DLD1 (cell line): ENCODE results near the gene MAPRE2.
"Not testable (repeated sequence)": the region's sequence is repeated elsewhere in the genome, so short reads cannot be mapped to it uniquely, and the experiment has no call there.

Experiments used
- in situ Hi-C: cut with HindIII; loops from 2 replicates; pipeline ENCODE4 v1.10.0; 2017; ENCODE audit warnings: low sequenced_read_pairs

The MAPRE2 gene

GRCh38 chr18:35089382-35089781, 48.2 kb downstream of the MAPRE2 start:
- in situ Hi-C loops = no loop called here

- in situ Hi-C loops = no loop called here
Measured at GRCh38 chr18:35089891-35090550, 48.8 kb downstream of the MAPRE2 start.

GRCh38 chr18:35091841-35092240, 50.6 kb downstream of the MAPRE2 start:
- in situ Hi-C loops = no loop called here

- in situ Hi-C loops = no loop called here
Measured at GRCh38 chr18:35095983-35096676, 54.9 kb downstream of the MAPRE2 start.

- in situ Hi-C loops = no loop called here
Measured at GRCh38 chr18:35096677-35097011, 55.4 kb downstream of the MAPRE2 start.

- in situ Hi-C loops = no loop called here
Measured at GRCh38 chr18:35097195-35097594, 56.0 kb downstream of the MAPRE2 start.

- in situ Hi-C loops = no loop called here
Measured at GRCh38 chr18:35097763-35098162, 56.5 kb downstream of the MAPRE2 start.

- in situ Hi-C loops = no loop called here
Measured at GRCh38 chr18:35099911-35100310, 58.7 kb downstream of the MAPRE2 start.

- in situ Hi-C loops = no loop called here
Measured at GRCh38 chr18:35104391-35105051, 63.3 kb downstream of the MAPRE2 start.

- in situ Hi-C loops = no loop called here
Measured at GRCh38 chr18:35106013-35106844, 65.0 kb downstream of the MAPRE2 start.

- in situ Hi-C loops = no loop called here
Measured at GRCh38 chr18:35106845-35107148, 65.6 kb downstream of the MAPRE2 start.

- in situ Hi-C loops = no loop called here
Measured at GRCh38 chr18:35107216-35107615, 66.0 kb downstream of the MAPRE2 start.

- in situ Hi-C loops = not testable (repeated sequence)
Measured at GRCh38 chr18:35108088-35108487, 66.9 kb downstream of the MAPRE2 start.

GRCh38 chr18:35110059-35110458, 68.8 kb downstream of the MAPRE2 start:
- in situ Hi-C loops = no loop called here

GRCh38 chr18:35110554-35111485, 69.6 kb downstream of the MAPRE2 start:
- in situ Hi-C loops = no loop called here

GRCh38 chr18:35112696-35113095, 71.5 kb downstream of the MAPRE2 start:
- in situ Hi-C loops = no loop called here

GRCh38 chr18:35114305-35114704, 73.1 kb downstream of the MAPRE2 start:
- in situ Hi-C loops = no loop called here

GRCh38 chr18:35116784-35117318, 75.6 kb downstream of the MAPRE2 start:
- in situ Hi-C loops = no loop called here

GRCh38 chr18:35117372-35117771, 76.2 kb downstream of the MAPRE2 start:
- in situ Hi-C loops = no loop called here

GRCh38 chr18:35117951-35118411, 76.8 kb downstream of the MAPRE2 start:
- in situ Hi-C loops = no loop called here
